GM21526 (cell line): Measurements from ENCODE around the gene CCDC107.

Source experiments
- ATAC-seq: cut with Tn5 transposase; IDR thresholded peaks from one replicate; pipeline ENCODE4 v1.9.1; 2021; ENCODE audit warnings: moderate library complexity; ENCODE audit not compliant: unreplicated experiment, low FRiP score

CCDC107 gene

GRCh38 chr9:35697486-35697885, 39.4 kb downstream of the CCDC107 start:
- ATAC-seq = no peak

- no peak for ATAC-seq
Measured at GRCh38 chr9:35698231-35698630, 40.1 kb downstream of the CCDC107 start.

GRCh38 chr9:35700031-35700430, 41.9 kb downstream of the CCDC107 start:
- no peak for ATAC-seq

- ATAC-seq = no peak
Measured at GRCh38 chr9:35700942-35701341, 42.9 kb downstream of the CCDC107 start.

DNA sequence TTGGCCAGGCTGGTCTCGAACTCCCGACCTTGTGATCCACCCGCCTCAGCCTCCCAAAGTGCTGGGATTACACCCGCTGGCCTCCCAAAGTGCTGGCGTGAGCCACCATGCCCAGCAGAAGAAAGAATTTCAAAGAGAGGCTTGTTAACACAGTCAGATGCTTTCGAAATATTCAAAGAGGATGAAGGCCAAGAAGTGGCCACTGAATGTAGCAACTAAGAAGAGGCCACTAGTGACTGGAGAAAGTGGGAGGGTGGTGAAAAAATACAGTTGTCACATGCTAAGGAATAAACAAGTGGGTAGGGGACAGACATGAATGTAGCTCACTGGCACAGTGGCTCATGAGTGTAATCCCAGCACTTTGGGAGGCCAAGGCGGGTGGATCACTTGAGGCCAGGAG, 44.6 kb downstream of the CCDC107 start:
- ATAC-seq = no peak

DNA sequence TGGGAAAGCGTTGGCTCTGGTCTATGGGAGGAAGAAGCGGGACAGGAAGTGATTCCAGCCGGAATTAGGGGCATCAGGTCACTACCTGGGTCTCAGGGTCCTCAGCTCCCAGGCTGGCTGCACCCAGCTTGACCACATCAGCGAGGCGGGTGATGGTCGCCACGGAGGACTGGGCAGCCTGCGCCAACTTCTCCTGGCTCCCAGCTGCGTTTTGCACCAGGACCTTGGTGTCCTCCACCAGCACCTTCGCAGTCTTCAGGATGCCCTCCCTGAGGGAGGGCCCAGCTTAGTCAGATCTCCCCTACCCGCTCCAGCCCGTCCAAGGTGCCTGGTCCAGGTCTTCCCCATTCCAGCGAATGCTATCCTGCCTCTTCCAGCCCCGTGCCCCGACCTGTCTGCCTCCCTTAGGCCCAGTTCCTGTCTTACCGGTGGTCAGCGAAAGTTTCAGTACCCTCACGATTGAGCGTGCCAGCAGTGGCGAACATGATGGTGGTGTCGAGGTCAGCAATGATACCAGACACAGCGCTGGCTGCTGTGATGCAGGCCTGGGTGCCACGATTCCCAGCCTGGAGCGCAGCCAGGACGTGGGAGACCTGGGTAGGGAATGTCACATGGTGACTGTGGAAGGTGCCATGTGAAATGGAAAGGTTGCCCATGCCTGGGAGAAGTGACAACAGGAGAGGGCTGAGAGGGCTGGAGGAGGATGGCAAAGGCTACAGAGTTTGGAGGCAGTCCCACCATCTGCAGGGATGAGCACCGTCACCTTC, 46.0 kb downstream of the CCDC107 start:
- no peak for ATAC-seq

GRCh38 chr9:35705372-35705771, 47.3 kb downstream of the CCDC107 start:
- no peak for ATAC-seq

DNA sequence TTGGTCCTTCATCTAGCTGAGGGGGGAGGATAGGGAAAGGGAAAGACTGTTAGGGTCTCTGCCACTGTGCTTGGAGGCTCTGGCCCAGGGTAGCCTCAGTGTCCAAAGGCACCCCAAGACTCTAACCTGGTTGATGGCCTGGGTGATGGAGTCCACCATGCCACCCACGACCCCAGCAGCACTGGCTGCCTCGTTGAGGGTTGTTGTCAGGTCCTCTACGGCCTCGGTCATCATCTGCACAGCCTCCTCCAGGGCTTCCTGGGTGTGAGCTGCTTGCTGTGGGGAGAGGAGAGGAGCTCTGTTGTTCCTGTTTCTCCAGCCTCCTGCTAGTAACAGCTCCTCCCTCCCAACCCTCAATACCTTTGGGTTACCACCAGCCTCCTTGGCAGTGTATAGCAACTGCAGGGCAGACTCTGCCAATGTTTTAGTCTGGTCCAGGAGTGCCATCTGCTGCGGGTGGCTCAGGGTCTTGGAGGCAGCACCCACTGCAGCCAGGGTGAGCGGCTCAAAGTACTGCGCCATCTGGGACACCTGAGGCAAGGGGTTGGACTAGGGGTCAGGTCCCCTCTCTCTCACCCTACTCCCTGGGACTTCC, 47.8 kb downstream of the CCDC107 start:
- ATAC-seq = no peak

GRCh38 chr9:35706951-35707350, 48.9 kb downstream of the CCDC107 start:
- no peak for ATAC-seq

DNA sequence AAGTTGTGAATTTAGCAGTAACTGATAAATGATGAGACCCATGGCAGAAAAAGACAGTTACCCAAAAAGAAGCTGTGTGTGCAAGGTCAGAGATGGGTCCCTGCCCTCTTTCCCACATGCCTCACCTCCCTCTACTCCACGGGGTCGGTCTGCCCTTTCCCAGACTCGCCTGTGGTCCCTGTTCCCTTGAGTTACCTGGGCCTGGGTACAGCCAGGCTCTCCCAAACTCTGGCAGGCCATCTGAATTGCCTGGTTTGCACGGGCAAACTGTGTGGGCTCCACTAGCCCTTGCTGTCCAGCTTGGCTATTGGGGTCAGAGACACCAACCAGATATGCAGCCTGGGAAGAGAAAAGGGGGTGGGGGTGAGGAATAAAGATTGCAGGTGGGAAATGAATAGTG, 50.1 kb downstream of the CCDC107 start:
- ATAC-seq = no peak

GRCh38 chr9:35710818-35711500, 52.9 kb downstream of the CCDC107 start:
- ATAC-seq = no peak
